ENCODE results near the gene ENTPD3. TPM values are rescaled to one million over a fixed set of nuclear protein-coding genes. Genes with fewer than 3 reads are reported as not detected.

ENTPD3 gene
- total RNA-seq, 1 experiment from 2014 or later = not detected

DNA sequence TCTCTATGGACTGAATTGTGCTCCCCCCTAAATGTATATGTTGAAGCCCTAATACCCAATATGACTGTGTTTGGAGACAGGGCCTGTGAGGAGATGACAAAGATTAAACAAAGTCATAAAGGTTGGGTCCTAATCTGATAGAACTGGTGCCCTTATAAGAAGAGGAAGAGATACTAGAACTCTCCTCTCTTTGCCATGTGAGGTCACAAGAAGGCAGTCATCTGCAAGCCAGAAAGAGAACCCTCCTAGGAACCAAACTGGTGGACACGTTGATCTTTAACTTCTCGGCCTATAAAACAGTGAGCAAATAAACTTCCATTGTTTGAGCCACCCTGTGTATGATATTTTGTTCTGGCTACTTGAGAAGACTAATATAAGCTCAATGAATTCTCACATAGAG is 31.6 kb upstream of the ENTPD3 start:
- TF ChIP-seq, protein P1, sequence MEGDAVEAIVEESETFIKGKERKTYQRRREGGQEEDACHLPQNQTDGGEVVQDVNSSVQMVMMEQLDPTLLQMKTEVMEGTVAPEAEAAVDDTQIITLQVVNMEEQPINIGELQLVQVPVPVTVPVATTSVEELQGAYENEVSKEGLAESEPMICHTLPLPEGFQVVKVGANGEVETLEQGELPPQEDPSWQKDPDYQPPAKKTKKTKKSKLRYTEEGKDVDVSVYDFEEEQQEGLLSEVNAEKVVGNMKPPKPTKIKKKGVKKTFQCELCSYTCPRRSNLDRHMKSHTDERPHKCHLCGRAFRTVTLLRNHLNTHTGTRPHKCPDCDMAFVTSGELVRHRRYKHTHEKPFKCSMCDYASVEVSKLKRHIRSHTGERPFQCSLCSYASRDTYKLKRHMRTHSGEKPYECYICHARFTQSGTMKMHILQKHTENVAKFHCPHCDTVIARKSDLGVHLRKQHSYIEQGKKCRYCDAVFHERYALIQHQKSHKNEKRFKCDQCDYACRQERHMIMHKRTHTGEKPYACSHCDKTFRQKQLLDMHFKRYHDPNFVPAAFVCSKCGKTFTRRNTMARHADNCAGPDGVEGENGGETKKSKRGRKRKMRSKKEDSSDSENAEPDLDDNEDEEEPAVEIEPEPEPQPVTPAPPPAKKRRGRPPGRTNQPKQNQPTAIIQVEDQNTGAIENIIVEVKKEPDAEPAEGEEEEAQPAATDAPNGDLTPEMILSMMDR (IDR thresholded peaks at IDR 0.05; ENCODE audit: insufficient read depth in 1 of 2, low read depth in 1 of 2, low read length in 1 of 2, severe bottlenecking in 1 of 2, unreplicated experiment in 1 of 2) = no peak
- Mint-ChIP-seq H3K4me3 (ENCODE audit: unreplicated experiment) (no peak overlapping the region), H3K9me3 (ENCODE audit: unreplicated experiment) (no peaks in the 10 kb centered on the region), H3K27me3 (ENCODE audit: insufficient read depth, unreplicated experiment) (peaks cover 5% of the 10 kb centered on the region), H3K4me1 (ENCODE audit: low read depth, unreplicated experiment) (no peaks in the 10 kb centered on the region), H3K27ac (ENCODE audit: unreplicated experiment) (no peak overlapping the region), H3K36me3 (ENCODE audit: insufficient read depth, unreplicated experiment) (no peaks in the 10 kb centered on the region)
- no peaks in the 10 kb centered on the region for H3K36me3 ChIP-seq (ENCODE audit: control insufficient read depth, insufficient read depth, low read length)
- H3K27me3 ChIP-seq (replicated peaks; ENCODE audit: control insufficient read depth, insufficient read depth, low read length) = no peaks in the 10 kb centered on the region
- H3K9me3 ChIP-seq = no peaks in the 10 kb centered on the region
- POLR2A ChIA-PET = no interaction called here
- no TSS peak for BruUV-seq (replicated peaks)
- no peaks in the 10 kb centered on the region; the same call in 1 of the 2 replicates for H3K4me1 ChIP-seq
- no peak for DNase-seq
- no peak overlapping the region for H3K4me3 ChIP-seq (ENCODE audit: low read depth, low read length)
- CTCF ChIA-PET = no interaction called here
- intact Hi-C loops (cut with micrococcal nuclease; ENCODE audit: unreplicated experiment) = no loop called here

DNA sequence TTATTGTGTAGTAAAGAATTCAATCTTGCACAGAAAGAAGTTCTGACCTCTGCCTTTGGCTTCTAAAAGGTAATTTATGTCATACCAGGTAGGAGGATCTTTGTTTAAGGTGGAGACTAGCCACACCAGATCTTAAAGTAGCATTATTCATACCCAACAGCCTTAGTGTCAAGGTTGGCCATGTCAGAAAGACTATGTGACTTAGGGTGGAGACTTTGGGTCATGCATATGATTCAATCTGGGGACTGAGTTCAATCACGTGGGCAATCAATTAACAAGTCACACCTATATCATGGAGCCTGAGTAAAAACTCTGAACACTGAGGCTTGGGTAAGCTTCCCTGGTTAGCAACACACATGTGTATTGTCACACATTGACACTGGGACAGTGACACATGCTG is 28.5 kb upstream of the ENTPD3 start:
- no peaks in the 10 kb centered on the region for H3K36me3 ChIP-seq (ENCODE audit: control insufficient read depth, insufficient read depth, low read length)
- no TSS peak for BruUV-seq (replicated peaks)
- no peaks in the 10 kb centered on the region for H3K9me3 Mint-ChIP-seq (ENCODE audit: unreplicated experiment)
- peaks cover 15% of the 10 kb centered on the region for H3K27me3 Mint-ChIP-seq (ENCODE audit: insufficient read depth, unreplicated experiment)
- H3K4me1 Mint-ChIP-seq (ENCODE audit: low read depth, unreplicated experiment) = no peaks in the 10 kb centered on the region
- H3K9me3 ChIP-seq = no peaks in the 10 kb centered on the region
- DNase-seq = no peak
- no peaks in the 10 kb centered on the region; the same call in 1 of the 2 replicates for H3K27me3 ChIP-seq (replicated peaks; ENCODE audit: control insufficient read depth, insufficient read depth, low read length)
- no peak overlapping the region for H3K4me3 Mint-ChIP-seq (ENCODE audit: unreplicated experiment)
- H3K4me1 ChIP-seq = no peaks in the 10 kb centered on the region
- TF ChIP-seq, protein P1 (IDR thresholded peaks at IDR 0.05; ENCODE audit: insufficient read depth in 1 of 2, low read depth in 1 of 2, low read length in 1 of 2, severe bottlenecking in 1 of 2, unreplicated experiment in 1 of 2) = no peak
- CTCF ChIA-PET = no interaction called here
- POLR2A ChIA-PET = no interaction called here
- H3K4me3 ChIP-seq (ENCODE audit: low read depth, low read length) = no peak overlapping the region
- no peak overlapping the region for H3K27ac Mint-ChIP-seq (ENCODE audit: unreplicated experiment)
- intact Hi-C loops (cut with micrococcal nuclease; ENCODE audit: unreplicated experiment) = no loop called here
- no peaks in the 10 kb centered on the region for H3K36me3 Mint-ChIP-seq (ENCODE audit: insufficient read depth, unreplicated experiment)

DNA sequence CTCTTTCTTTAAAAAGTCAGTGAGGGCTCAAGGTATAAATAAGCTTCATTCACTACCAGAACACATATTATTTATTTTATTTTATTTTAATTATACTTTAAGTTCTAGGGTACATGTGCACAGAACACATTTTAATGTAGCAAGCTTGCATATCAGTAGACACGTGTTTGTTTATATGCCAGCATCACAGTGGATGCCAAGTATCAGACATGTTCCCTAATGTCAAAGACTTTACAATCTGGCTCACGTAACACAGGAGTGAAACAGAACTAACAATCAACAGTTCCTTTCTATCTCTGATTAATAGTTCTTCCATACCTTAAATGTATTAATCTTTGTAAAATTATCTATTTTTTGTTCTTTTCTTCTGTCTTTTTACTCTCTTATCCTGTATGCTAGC is 23.3 kb upstream of the ENTPD3 start:
- DNase-seq = no peak
- Mint-ChIP-seq H3K4me3 (ENCODE audit: unreplicated experiment) (no peak overlapping the region), H3K27ac (ENCODE audit: unreplicated experiment) (no peak overlapping the region), H3K4me1 (ENCODE audit: low read depth, unreplicated experiment) (no peaks in the 10 kb centered on the region), H3K9me3 (ENCODE audit: unreplicated experiment) (no peaks in the 10 kb centered on the region), H3K36me3 (ENCODE audit: insufficient read depth, unreplicated experiment) (no peaks in the 10 kb centered on the region), H3K27me3 (ENCODE audit: insufficient read depth, unreplicated experiment) (peaks cover 26% of the 10 kb centered on the region)
- Histone ChIP-seq H3K4me1 (no peaks in the 10 kb centered on the region), H3K9me3 (no peaks in the 10 kb centered on the region), H3K36me3 (ENCODE audit: control insufficient read depth, insufficient read depth, low read length) (no peaks in the 10 kb centered on the region), H3K27me3 (replicated peaks; ENCODE audit: control insufficient read depth, insufficient read depth, low read length) (no peaks in the 10 kb centered on the region; the same call in 1 of the 2 replicates), H3K4me3 (ENCODE audit: low read depth, low read length) (no peak overlapping the region)
- no TSS peak for BruUV-seq (replicated peaks)
- intact Hi-C loops (cut with micrococcal nuclease; ENCODE audit: unreplicated experiment) = no loop called here
- ChIA-PET POLR2A (no interaction called here), CTCF (no interaction called here)
- TF ChIP-seq, protein P1 (IDR thresholded peaks at IDR 0.05; ENCODE audit: insufficient read depth in 1 of 2, low read depth in 1 of 2, low read length in 1 of 2, severe bottlenecking in 1 of 2, unreplicated experiment in 1 of 2) = no peak

Measured in Caco-2 (cell line).